NT2/D1 (cell line): ENCODE results near the gene BPIFB4.

ENCODE experiments used
- DNase-seq: peaks from one replicate; pipeline ENCODE4 v3.0.0-alpha.2; 2011; ENCODE audit warnings: low read depth, low spot score
- H3K27me3 ChIP-seq: 2 replicates; pipeline ENCODE4 v1.6.0; 2011; ENCODE audit warnings: mild to moderate bottlenecking; ENCODE audit not compliant: insufficient read length, insufficient read depth
- H3K36me3 ChIP-seq: 2 replicates; pipeline ENCODE4 v1.6.1; 2011; ENCODE audit warnings: mild to moderate bottlenecking, low read length, mixed read lengths; ENCODE audit not compliant: insufficient read depth, insufficient read length
- H3K4me1 ChIP-seq: 2 replicates; pipeline ENCODE4 v1.5.1; 2011; ENCODE audit not compliant: insufficient read depth, insufficient read length
- H3K4me3 ChIP-seq: 2 replicates; pipeline ENCODE4 v1.5.1; 2011; ENCODE audit warnings: low read depth; ENCODE audit not compliant: insufficient read length
- H3K9ac ChIP-seq: 2 replicates; pipeline ENCODE4 v1.6.0; 2011; ENCODE audit warnings: low read depth; ENCODE audit not compliant: insufficient read length
- H3K9me3 ChIP-seq: 2 replicates; pipeline ENCODE4 v1.5.1; 2011; ENCODE audit warnings: mild to moderate bottlenecking, low read length; ENCODE audit not compliant: insufficient read depth
- SUZ12 ChIP-seq: IDR thresholded peaks from 2 replicates; pipeline ENCODE4 v1.6.1; 2011; ENCODE audit not compliant: insufficient read length, insufficient read depth; ENCODE audit errors: extremely low read depth
- YY1 ChIP-seq: IDR thresholded peaks from 2 replicates; pipeline ENCODE4 v1.6.1; 2011; ENCODE audit not compliant: insufficient read length, insufficient read depth
- ZNF274 ChIP-seq: IDR thresholded peaks from 2 replicates; pipeline ENCODE4 v1.6.1; 2011; ENCODE audit warnings: mild to moderate bottlenecking, low read depth, low read length

Gene BPIFB4

DNA sequence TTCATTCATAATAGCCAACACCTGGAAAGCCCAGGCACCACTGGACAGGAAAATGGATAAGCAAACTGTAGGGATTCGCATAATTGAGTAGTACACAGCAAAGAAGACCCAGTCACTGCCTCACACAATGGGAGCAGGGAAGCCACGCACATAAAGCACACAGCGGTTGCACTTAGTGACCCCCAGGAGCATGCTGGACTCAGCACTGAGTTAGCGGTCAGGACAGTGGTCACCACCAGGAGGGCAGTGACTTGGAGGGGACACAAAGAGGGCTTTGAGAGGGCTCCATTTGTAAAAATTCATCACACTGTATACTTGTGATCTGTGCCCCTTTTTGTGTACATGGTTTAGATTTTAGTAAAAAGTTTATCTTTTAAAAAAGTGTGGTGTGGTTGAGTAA, 28.1 kb upstream of the BPIFB4 start:
- Histone ChIP-seq H3K9me3 (peaks cover 4% of the 10 kb centered on the region; the same call in 1 of the 2 replicates), H3K27me3 (no peaks in the 10 kb centered on the region), H3K4me1 (peaks cover 11% of the 10 kb centered on the region), H3K9ac (no peak overlapping the region), H3K36me3 (no peaks in the 10 kb centered on the region), H3K4me3 (no peak overlapping the region)
- TF ChIP-seq SUZ12 = no peak
- DNase-seq = no peak

DNA sequence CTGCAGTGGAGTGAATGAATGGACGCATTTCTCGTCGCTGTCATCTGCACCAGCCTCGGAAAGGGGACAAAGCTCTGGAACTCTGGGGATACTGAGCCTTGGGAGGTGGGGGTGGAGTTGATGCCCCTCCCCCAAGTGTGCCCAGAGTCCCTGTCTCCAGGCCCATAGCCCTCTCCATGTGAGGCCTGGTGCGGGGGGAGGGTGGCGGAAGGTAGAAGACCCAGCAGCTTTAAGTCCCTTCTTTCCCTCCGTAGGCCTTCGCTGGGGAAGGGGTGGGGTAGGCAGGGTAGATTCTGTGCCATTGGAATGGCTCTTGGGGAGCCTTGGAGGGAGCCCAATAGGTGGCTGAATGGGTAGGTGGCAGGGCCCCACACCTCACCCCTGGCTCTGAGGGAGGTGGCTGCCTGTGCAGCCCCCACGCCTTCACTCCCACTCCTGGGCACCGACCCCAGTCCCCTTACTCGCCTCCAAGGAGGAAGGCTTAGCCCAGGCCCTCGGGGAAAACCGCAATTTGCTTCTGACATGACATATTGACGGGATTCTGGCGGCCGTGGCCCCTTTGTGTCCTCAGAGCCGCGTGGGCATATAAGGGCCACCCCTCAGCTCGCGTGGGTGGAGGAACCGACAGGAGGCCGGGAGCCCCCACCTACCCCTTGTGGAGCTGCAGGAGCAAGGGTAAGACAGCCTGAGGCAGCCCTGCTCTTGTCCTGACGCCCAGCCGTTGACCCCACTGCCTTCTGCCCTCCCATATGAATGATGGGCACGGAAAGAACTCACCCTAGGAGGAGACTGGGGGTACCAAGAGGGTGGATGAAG, 25.9 kb upstream of the BPIFB4 start, which contains the start of gene BPIFB3:
TSS of gene BPIFB3 (plus strand) at position 613 of the 816 bp plus-strand sequence. CDS start 1,533 bp downstream, outside the sequence.
- Histone ChIP-seq H3K36me3 (no peaks in the 10 kb centered on the region), H3K4me3 (no peak within 1 kb of the TSS), H3K9me3 (no peaks in the 10 kb centered on the region), H3K9ac (peak within 1 kb of the TSS; percentile 17), H3K4me1 (peaks cover 11% of the 10 kb centered on the region), H3K27me3 (no peaks in the 10 kb centered on the region)
- TF ChIP-seq SUZ12 = no peak
- TF ChIP-seq ZNF274 = no peak
- TF ChIP-seq YY1 = no peak
- DNase-seq = no peak

DNA sequence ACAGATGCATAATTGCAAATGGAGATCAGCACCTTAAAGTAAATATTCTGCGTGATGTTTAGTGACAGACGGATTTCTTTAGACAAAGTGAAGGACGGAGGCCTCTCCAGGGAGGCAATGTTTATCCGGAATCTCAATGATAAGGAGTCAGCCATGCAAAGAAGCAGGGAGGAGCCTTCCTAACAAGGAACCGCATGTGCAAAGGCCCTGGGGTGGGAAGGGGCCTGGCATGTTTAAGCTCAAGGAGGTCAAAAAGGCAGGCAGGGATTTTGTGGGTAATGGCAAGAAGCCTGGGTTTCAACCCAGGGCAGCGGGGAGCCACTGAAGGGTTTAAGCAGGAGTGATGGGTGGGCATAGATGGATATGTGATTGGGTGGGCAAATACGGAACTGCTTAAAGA, 25.1 kb upstream of the BPIFB4 start:
- no peak for DNase-seq
- no peaks in the 10 kb centered on the region for H3K36me3 ChIP-seq
- TF ChIP-seq ZNF274 (no peak), SUZ12 (no peak), YY1 (no peak)
- no peaks in the 10 kb centered on the region for H3K27me3 ChIP-seq
- no peak overlapping the region for H3K9ac ChIP-seq
- no peak overlapping the region for H3K4me3 ChIP-seq
- H3K4me1 ChIP-seq = peaks cover 11% of the 10 kb centered on the region
- H3K9me3 ChIP-seq = no peaks in the 10 kb centered on the region

DNA sequence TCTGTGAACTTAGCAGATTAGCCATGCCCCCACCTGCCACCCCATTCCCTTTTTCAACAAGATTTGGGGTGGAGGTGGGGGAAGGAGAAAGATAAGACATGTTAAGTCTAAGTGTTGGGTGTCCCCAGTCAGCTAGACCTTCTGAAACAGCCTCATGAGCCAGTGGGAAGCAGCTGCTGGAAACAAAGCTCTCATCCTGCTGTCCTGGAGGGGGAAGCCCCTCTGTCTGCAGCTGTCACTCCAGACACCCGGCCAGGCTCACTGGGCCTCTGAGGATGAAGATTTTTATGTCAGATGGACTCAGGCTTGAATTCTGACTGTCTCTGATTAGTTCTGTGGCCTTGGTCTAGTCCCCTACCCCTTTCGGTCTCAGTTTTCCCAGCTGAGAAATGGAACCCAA, 24.7 kb upstream of the BPIFB4 start:
- no peaks in the 10 kb centered on the region for H3K36me3 ChIP-seq
- no peak for TF ChIP-seq YY1
- no peak for TF ChIP-seq ZNF274
- no peak for TF ChIP-seq SUZ12
- H3K9me3 ChIP-seq = no peaks in the 10 kb centered on the region
- H3K9ac ChIP-seq = no peak overlapping the region
- H3K4me3 ChIP-seq = no peak overlapping the region
- no peak for DNase-seq
- H3K27me3 ChIP-seq = no peaks in the 10 kb centered on the region
- peaks cover 11% of the 10 kb centered on the region for H3K4me1 ChIP-seq

DNA sequence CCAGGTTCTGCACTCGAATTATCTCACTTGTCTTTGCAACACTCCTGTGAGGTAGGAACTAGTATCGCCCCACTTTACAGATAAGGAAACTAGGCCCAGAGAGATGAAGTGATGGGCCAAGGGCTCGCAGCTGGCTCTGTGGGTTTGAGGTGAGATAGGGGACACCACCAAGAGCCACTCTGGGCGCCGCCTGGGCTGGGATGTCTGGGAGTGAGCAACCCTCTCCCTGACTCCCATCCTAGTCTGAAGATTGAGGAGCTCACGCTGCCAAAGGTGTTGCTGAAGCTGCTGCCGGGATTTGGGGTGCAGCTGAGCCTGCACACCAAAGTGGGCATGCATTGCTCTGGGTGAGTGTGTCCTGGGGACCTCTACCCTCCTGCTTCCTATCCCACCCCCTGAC, 20.3 kb upstream of the BPIFB4 start:
- Histone ChIP-seq H3K9ac (no peak overlapping the region), H3K4me1 (no peaks in the 10 kb centered on the region), H3K27me3 (no peaks in the 10 kb centered on the region), H3K9me3 (no peaks in the 10 kb centered on the region), H3K4me3 (no peak overlapping the region), H3K36me3 (no peaks in the 10 kb centered on the region)
- no peak for DNase-seq
- TF ChIP-seq YY1 = no peak
- no peak for TF ChIP-seq SUZ12
- TF ChIP-seq ZNF274 = no peak

DNA sequence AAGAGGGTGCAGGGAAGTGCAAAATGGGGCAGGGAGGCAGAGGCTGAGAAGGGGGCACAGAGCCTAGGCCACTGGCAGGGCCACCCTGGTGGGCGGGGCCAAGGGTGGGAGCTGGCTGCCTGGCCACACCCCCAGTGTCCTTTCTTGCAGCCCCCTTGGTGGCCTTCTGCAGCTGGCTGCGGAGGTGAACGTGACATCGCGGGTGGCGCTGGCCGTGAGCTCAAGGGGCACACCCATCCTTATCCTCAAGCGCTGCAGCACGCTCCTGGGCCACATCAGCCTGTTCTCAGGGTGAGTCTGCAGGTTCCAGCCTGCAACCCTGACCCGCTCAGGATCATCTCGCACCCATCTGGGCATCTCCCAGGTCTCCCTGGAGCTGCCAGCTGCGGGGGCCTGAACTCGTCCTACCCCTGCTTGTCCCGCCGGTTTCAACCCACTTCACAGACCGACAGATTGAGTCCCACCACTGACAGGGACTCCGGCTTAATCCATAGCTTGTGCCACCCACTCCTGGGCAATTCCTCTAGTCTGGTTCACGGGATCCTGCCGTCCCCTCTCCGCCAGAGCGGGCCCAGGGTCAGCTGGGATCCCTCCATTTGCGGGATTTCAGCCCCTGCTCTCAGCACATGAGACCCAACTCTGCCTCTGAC, 19.6 kb upstream of the BPIFB4 start:
- no peaks in the 10 kb centered on the region for H3K27me3 ChIP-seq
- H3K4me1 ChIP-seq = no peaks in the 10 kb centered on the region
- TF ChIP-seq ZNF274 = no peak
- no peak for TF ChIP-seq SUZ12
- TF ChIP-seq YY1 = no peak
- no peak for DNase-seq
- H3K9ac ChIP-seq = no peak overlapping the region
- no peaks in the 10 kb centered on the region for H3K36me3 ChIP-seq
- H3K4me3 ChIP-seq = no peak overlapping the region
- no peaks in the 10 kb centered on the region for H3K9me3 ChIP-seq

DNA sequence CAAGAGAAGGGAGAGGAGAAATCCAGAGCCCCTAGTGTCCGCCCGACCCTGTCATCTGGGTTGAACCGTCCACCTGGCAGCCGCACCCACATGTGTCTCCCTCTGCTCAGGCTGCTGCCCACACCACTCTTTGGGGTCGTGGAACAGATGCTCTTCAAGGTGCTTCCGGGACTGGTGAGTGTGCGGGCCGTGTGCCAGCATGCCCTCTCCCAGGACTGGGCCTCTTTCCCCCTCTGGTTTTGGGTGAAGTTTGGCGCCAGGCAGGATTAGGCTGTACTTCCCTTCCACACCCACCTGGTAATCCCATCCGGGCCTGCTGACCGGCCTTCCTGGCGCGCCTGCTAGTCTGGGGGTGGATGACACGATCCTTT, 17.8 kb upstream of the BPIFB4 start:
- no peak for TF ChIP-seq YY1
- no peak for TF ChIP-seq SUZ12
- no peak for TF ChIP-seq ZNF274
- Histone ChIP-seq H3K4me1 (no peaks in the 10 kb centered on the region), H3K9ac (no peak overlapping the region), H3K27me3 (no peaks in the 10 kb centered on the region), H3K9me3 (no peaks in the 10 kb centered on the region), H3K36me3 (no peaks in the 10 kb centered on the region), H3K4me3 (no peak overlapping the region)
- no peak for DNase-seq
